Central memory CD8-positive, alpha-beta T cell (primary cell): Measurements from ENCODE around the gene DNAJC8.

ENCODE experiments used
- ATAC-seq: fragments of 150-1000 bp; cut with Tn5 transposase; replicated peaks from 2 replicates; pipeline ENCODE4 v1.10.0; 2022; ENCODE audit warnings: mild to moderate bottlenecking, moderate FRiP score, moderate number of reproducible peaks; ENCODE audit not compliant: poor library complexity, severe bottlenecking; ENCODE audit errors: extremely low read depth
- DNase-seq, 2 donors: peaks; one replicate each; pipeline ENCODE4 v3.0.0; 2021; ENCODE audit warnings: low spot score in 2 of 2
- H3K27ac Mint-ChIP-seq: one replicate; pipeline ENCODE4 v1.8.0; 2022; ENCODE audit warnings: low read depth, mild to moderate bottlenecking, moderate library complexity, mixed read lengths
- H3K27me3 Mint-ChIP-seq: one replicate; pipeline ENCODE4 v1.8.0; 2022; ENCODE audit warnings: mixed read lengths
- H3K36me3 Mint-ChIP-seq: one replicate; pipeline ENCODE4 v1.8.0; 2022; ENCODE audit warnings: mild to moderate bottlenecking, moderate library complexity, mixed read lengths; ENCODE audit not compliant: insufficient read depth
- H3K4me1 Mint-ChIP-seq: one replicate; pipeline ENCODE4 v1.8.0; 2022; ENCODE audit warnings: mixed read lengths
- H3K4me3 Mint-ChIP-seq: one replicate; pipeline ENCODE4 v1.8.0; 2022; ENCODE audit warnings: mild to moderate bottlenecking, moderate library complexity, mixed read lengths
- H3K9me3 Mint-ChIP-seq: one replicate; pipeline ENCODE4 v1.8.0; 2022; ENCODE audit warnings: mixed read lengths

Gene DNAJC8

DNA sequence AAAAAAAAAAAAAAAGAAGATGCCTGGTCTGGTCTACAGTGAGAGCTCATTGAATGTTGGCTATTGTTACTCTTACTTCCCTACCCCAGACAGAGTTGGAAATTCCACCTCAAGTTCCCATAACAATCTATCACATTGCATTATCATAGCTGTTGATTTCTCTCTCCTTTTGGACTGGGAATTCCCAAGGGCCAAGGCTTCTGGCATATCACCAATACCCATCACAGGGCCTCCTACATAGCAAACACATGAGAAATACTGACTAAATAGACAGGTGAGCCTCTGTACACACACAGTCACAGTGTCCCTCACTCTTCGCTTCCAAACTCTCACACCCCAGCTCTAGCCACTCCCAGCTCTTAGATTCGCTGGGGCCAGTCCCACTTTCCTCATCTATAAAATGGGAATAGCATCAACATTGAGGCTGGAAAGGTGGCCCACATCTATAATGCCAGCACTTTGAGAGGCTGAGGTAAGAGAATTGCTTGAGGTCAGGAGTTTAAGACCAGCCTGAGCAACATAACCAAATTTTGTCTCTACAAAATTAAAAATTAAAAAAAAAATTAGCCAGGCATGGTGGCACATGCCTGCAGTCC is 62.7 kb downstream of the DNAJC8 start:
- ATAC-seq: no peak
- Mint-ChIP-seq H3K4me1 (peaks cover 57% of the 10 kb centered on the region), H3K27me3 (no peaks in the 10 kb centered on the region), H3K9me3 (no peaks in the 10 kb centered on the region), H3K27ac (no peak overlapping the region), H3K4me3 (no peak overlapping the region), H3K36me3 (peaks cover 1% of the 10 kb centered on the region)
- no peak for DNase-seq

DNA sequence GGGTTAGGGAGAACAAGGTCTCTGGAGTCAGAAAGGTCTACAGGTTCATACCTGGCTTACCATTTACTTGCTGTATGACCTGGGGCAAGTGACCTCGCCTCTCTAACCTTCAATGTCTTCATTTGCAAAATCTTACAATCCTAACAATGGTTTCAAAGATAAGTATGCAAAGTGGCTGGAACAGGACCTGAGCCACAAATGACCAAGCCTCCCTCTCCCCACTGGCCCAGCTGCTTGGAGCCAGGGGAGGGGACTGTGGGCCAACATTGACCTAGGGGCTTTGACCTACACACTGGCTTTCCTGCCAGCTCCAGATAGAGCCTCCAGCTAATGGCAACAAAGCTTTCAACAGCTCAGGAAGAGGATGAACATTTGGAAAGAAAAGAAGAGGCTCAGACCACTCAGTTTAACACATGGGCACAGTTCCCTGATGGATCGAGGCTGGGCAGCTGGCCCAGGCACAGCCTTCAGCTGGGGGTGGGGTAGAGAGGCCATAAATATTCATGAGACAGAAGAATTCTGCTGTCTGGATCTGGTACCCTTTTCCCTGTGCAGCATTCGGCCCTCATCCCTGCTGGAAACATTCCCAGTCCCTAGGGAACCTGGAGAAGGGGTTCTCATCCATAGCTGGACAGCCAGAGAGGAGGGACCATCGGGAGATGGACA is 69.2 kb downstream of the DNAJC8 start:
- no peak for ATAC-seq
- Mint-ChIP-seq H3K4me3 (no peak overlapping the region), H3K27ac (no peak overlapping the region), H3K9me3 (no peaks in the 10 kb centered on the region), H3K27me3 (no peaks in the 10 kb centered on the region), H3K36me3 (no peaks in the 10 kb centered on the region), H3K4me1 (peaks cover 18% of the 10 kb centered on the region)
- no peak for DNase-seq

- ATAC-seq (no peak), DNase-seq (no peak)
- H3K36me3 Mint-ChIP-seq: no peaks in the 10 kb centered on the region
- H3K27ac Mint-ChIP-seq: no peak overlapping the region
- H3K4me1 Mint-ChIP-seq: peaks cover 14% of the 10 kb centered on the region
- H3K27me3 Mint-ChIP-seq: no peaks in the 10 kb centered on the region
- H3K9me3 Mint-ChIP-seq: no peaks in the 10 kb centered on the region
- H3K4me3 Mint-ChIP-seq: no peak overlapping the region
Measured at GRCh38 chr1:28162151-28162550, 70.7 kb downstream of the DNAJC8 start.

DNA sequence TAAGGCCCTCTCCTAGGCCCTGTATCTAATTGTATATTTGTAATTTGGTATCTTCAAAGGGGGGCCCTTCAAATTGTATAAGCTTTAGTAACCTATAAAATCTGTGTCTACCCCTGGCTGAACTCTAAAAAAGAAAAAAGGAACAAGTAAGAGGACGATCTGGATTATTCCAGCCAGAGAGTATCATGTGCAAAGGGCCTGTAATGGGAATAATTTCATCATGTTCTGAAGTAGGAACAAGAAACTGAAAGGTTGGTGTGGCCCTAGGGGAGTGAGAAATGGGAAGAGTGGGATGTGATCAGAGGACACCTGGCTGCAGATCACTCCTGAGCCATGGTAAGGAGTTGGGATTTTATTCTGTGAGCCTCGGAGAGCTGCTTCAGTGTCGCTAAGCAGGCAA is 71.1 kb downstream of the DNAJC8 start:
- Mint-ChIP-seq H3K9me3 (no peaks in the 10 kb centered on the region), H3K4me1 (peaks cover 14% of the 10 kb centered on the region), H3K36me3 (no peaks in the 10 kb centered on the region), H3K27me3 (no peaks in the 10 kb centered on the region), H3K27ac (no peak overlapping the region), H3K4me3 (no peak overlapping the region)
- ATAC-seq: no peak
- no peak for DNase-seq

DNA sequence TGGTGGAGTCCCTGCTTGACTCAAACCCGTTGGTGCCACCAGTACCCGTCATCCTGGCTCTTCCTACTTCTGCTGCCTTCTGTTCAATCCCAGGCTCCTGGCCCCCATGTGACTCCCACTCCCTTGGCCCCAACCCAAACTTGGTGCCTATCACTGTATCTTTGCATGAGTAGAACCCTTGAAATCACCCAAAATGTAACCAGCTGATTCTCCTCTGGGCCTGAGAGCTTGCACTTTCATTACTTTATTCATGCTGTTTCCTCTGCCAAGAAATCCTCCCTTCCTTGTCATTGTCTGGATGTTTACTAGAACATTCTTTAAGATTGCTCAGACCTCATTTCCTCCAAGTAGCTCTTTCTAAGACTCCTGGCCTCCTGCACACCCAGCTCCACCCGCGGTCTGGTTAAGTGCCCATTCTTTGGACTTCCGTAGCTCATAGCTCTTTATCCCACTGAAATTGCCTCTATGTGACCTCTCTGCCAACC is 72.0 kb downstream of the DNAJC8 start:
- H3K9me3 Mint-ChIP-seq: no peaks in the 10 kb centered on the region
- H3K4me1 Mint-ChIP-seq: peaks cover 14% of the 10 kb centered on the region
- peak overlapping the region; percentile 58 for H3K27ac Mint-ChIP-seq
- H3K36me3 Mint-ChIP-seq: no peaks in the 10 kb centered on the region
- no peak overlapping the region for H3K4me3 Mint-ChIP-seq
- DNase-seq (no peak), ATAC-seq (no peak)
- no peaks in the 10 kb centered on the region for H3K27me3 Mint-ChIP-seq

DNA sequence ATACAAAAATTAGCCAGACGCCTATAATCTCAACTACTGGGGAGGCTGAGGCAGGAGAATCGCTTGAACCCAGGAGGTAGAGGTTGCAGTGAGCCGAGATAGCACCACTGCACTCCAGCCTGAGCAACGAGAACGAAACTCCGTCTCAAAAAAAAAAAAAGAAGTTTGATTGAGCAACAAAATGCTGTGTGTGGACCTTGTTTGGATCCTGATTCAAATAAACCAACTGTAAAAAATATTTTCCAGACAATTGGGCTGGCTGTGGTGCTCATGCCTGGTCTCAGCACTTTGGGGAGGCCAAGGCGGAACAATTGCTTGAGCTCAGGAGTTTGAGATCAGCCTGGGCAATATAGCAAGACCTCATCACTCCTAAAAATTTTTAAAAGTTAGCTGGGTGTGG is 73.1 kb downstream of the DNAJC8 start:
- Mint-ChIP-seq H3K9me3 (no peaks in the 10 kb centered on the region), H3K4me3 (no peak overlapping the region), H3K36me3 (no peaks in the 10 kb centered on the region), H3K27ac (no peak overlapping the region), H3K4me1 (peaks cover 14% of the 10 kb centered on the region), H3K27me3 (no peaks in the 10 kb centered on the region)
- DNase-seq (no peak), ATAC-seq (no peak)

DNA sequence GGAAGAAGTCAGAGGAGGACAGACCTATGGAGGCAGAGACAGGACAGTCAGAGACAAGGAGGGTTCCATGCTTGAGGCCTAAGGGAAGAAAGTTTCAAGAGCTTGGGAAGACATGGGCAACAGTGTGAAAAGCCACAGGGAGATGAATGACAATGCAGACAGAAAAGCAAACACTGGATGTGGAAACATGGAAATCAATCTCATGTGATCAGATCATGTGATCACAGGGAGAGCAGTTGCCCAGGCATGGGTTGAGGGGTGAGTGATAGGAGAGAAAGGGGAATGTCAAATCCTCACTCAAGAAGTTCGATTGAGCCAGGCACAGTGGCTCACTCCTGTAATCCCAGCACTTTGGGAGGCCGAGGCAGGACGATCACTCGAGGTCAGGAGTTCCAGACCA is 73.6 kb downstream of the DNAJC8 start:
- Mint-ChIP-seq H3K4me3 (no peak overlapping the region), H3K27ac (no peak overlapping the region), H3K27me3 (no peaks in the 10 kb centered on the region), H3K4me1 (peaks cover 14% of the 10 kb centered on the region), H3K9me3 (no peaks in the 10 kb centered on the region), H3K36me3 (no peaks in the 10 kb centered on the region)
- ATAC-seq: no peak
- DNase-seq: no peak

- Mint-ChIP-seq H3K27ac (no peak overlapping the region), H3K4me1 (peaks cover 14% of the 10 kb centered on the region), H3K9me3 (no peaks in the 10 kb centered on the region), H3K4me3 (no peak overlapping the region), H3K27me3 (no peaks in the 10 kb centered on the region), H3K36me3 (peaks cover 2% of the 10 kb centered on the region)
- DNase-seq: no peak
- ATAC-seq: no peak
Measured at GRCh38 chr1:28157894-28158293, 74.9 kb downstream of the DNAJC8 start.

GRCh38 chr1:28156821-28157220 is 76.0 kb downstream of the DNAJC8 start:
- H3K4me1 Mint-ChIP-seq: peaks cover 14% of the 10 kb centered on the region
- no peak overlapping the region for H3K4me3 Mint-ChIP-seq
- H3K27me3 Mint-ChIP-seq: no peaks in the 10 kb centered on the region
- DNase-seq: no peak
- peaks cover 2% of the 10 kb centered on the region for H3K36me3 Mint-ChIP-seq
- no peak for ATAC-seq
- H3K9me3 Mint-ChIP-seq: no peaks in the 10 kb centered on the region
- H3K27ac Mint-ChIP-seq: no peak overlapping the region

DNA sequence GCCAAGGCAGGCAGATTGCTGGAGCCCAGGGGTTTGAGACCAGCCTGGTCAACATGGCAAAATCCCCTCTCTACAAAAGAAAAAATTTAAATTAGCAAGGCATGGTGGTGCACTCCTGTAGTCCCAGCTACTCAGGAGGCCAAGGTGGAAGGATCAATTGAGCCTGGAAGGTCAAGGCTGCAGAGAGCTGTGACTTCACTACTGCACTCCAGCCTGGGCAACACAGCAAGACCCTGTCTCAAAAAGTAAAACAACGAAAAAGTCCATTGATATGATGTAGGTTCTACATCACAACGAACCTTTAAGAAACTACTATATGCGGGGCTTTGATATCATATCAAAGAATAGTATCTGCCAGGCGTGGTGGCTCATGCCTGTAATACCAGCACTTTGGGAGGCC is 77.2 kb downstream of the DNAJC8 start:
- H3K36me3 Mint-ChIP-seq: peaks cover 2% of the 10 kb centered on the region
- no peak overlapping the region for H3K4me3 Mint-ChIP-seq
- H3K4me1 Mint-ChIP-seq: peaks cover 8% of the 10 kb centered on the region
- H3K27me3 Mint-ChIP-seq: no peaks in the 10 kb centered on the region
- H3K9me3 Mint-ChIP-seq: no peaks in the 10 kb centered on the region
- no peak for ATAC-seq
- H3K27ac Mint-ChIP-seq: no peak overlapping the region
- no peak for DNase-seq

DNA sequence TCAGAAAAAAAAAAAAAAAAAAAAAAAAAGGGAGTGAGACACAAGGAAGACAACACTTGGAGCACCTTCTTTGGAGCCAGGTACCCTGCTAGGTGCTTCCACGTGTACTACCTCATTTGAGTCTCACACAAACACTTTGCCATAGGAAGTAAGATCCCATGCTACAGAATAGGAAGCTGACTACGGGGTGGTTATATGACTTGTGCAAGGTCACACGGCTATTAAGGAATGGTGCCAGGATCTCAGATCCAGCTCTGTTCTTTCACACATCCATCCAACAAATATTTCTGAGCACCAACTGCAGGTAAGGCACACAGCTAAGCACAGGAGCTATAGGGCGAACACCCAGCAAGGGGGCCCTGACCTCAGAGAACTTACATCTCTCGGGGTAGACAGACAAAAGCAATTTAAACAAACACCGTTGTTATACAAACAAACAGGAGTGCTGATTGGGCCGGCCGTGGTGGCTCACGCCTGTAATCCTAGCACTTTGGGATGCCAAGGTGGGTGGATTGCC is 78.7 kb downstream of the DNAJC8 start:
- Mint-ChIP-seq H3K4me1 (peaks cover 6% of the 10 kb centered on the region), H3K9me3 (peaks cover 4% of the 10 kb centered on the region), H3K4me3 (no peak overlapping the region), H3K36me3 (peaks cover 2% of the 10 kb centered on the region), H3K27ac (no peak overlapping the region), H3K27me3 (no peaks in the 10 kb centered on the region)
- ATAC-seq: no peak
- DNase-seq: no peak
